Mucosa of descending colon (tissue), 3 donors: ENCODE measurements around the gene CLSTN2. TPM values are rescaled to one million over a fixed set of nuclear protein-coding genes. Genes with fewer than 3 reads are reported as not detected.
"Not testable (repeated sequence)": the region's sequence is repeated elsewhere in the genome, so short reads cannot be mapped to it uniquely, and the experiment has no call there.

Experiments used
- ATAC-seq: fragments of 200-7000 bp; cut with Tn5 transposase; one replicate; pipeline ENCODE4 v1.9.1; 2020; ENCODE audit warnings: mild to moderate bottlenecking, moderate library complexity
- DNase-seq, 3 donors: peaks; one replicate each; pipeline ENCODE4 v3.0.0-alpha.2; 2020
- H3K36me3 ChIP-seq: fragments of 200-600 bp; one replicate; pipeline ENCODE4 v1.8.0; 2021; ENCODE audit warnings: low read depth, mild to moderate bottlenecking
- H3K4me1 ChIP-seq: fragments of 200-600 bp; one replicate; pipeline ENCODE4 v1.8.0; 2021; ENCODE audit warnings: low read depth, mild to moderate bottlenecking
- H3K4me3 ChIP-seq: fragments of 200-600 bp; one replicate; pipeline ENCODE4 v1.8.0; 2021; ENCODE audit warnings: mild to moderate bottlenecking
- H3K9me3 ChIP-seq: fragments of 200-600 bp; one replicate; pipeline ENCODE4 v1.8.0; 2021; ENCODE audit warnings: mild to moderate bottlenecking
- CTCF ChIP-seq: fragments of 200-600 bp; IDR thresholded peaks from one replicate; pipeline ENCODE4 v1.8.0; 2022; ENCODE audit warnings: antibody characterized with exemption, mild to moderate bottlenecking
- intact Hi-C, 2 donors: fragments of 100-400 bp; cut with DNase I in 1 of 2; cut with micrococcal nuclease in 1 of 2; formaldehyde crosslinking; loops; one replicate each; pipeline versions ENCODE4 v1.11.0 to v1.11.1; 2022; cut with DNase I, micrococcal nuclease
- total RNA-seq, 3 donors: library from RNA; stranded (reverse); fragmentation: NEBNext Ultra II Directional in 2 of 3; extraction: Animal tissue kit (Norgen Biotek cat#: 25700) in 2 of 3; gene quantifications; one replicate each; pipeline versions ENCODE4 v1.2.1 to v1.2.4, GENCODE V29; 2021 to 2023
- donor health status: DM: no; HTN: no; CAD: no; lungs with moderate emphysema.
- donor health status: DM: no; HTN: no; CAD: no.
- donor health status: DM: no; HTN: yes; CAD: no.

Gene CLSTN2
- total RNA-seq, 3 donors from 2014 or later, result 0.90 to 5.3 (median 2.5) TPM

GRCh38 chr3:140408252-140408651 is 473.3 kb downstream of the CLSTN2 start:
- no peak for ATAC-seq
- no peaks in the 10 kb centered on the region for H3K36me3 ChIP-seq
- no peak overlapping the region for H3K4me3 ChIP-seq
- no peaks in the 10 kb centered on the region for H3K4me1 ChIP-seq
- intact Hi-C loops, result no loop called here
- DNase-seq, result no peak
- H3K9me3 ChIP-seq, result no peaks in the 10 kb centered on the region
- TF ChIP-seq CTCF, result no peak

- Histone ChIP-seq H3K4me1 (no peaks in the 10 kb centered on the region), H3K9me3 (no peaks in the 10 kb centered on the region), H3K4me3 (no peak overlapping the region), H3K36me3 (no peaks in the 10 kb centered on the region)
- DNase-seq, result no peak
- no peak for TF ChIP-seq CTCF
- intact Hi-C loops, result no loop called here
- ATAC-seq, result no peak
These were observed 481.7 kb downstream of the CLSTN2 start for GRCh38 chr3:140416666-140417065.

- H3K9me3 ChIP-seq, result no peaks in the 10 kb centered on the region
- H3K4me3 ChIP-seq, result no peak overlapping the region
- intact Hi-C loops, result no loop called here
- DNase-seq (no peak), ATAC-seq (no peak)
- TF ChIP-seq CTCF, result no peak
- no peaks in the 10 kb centered on the region for H3K4me1 ChIP-seq
- no peaks in the 10 kb centered on the region for H3K36me3 ChIP-seq
These were observed 485.8 kb downstream of the CLSTN2 start for GRCh38 chr3:140420621-140421357.

GRCh38 chr3:140421884-140422283 is 486.9 kb downstream of the CLSTN2 start:
- no peak for ATAC-seq

GRCh38 chr3:140423146-140423545 is 488.2 kb downstream of the CLSTN2 start:
- no peaks in the 10 kb centered on the region for H3K9me3 ChIP-seq
- no peaks in the 10 kb centered on the region for H3K36me3 ChIP-seq
- no peak for ATAC-seq
- TF ChIP-seq CTCF, result no peak
- no peak overlapping the region for H3K4me3 ChIP-seq
- H3K4me1 ChIP-seq, result no peaks in the 10 kb centered on the region
- intact Hi-C loops, result no loop called here
- no peak for DNase-seq

More at GRCh38 chr3:140421884-140422283, 486.9 kb downstream of the CLSTN2 start:
- H3K4me1 ChIP-seq, result no peaks in the 10 kb centered on the region
- intact Hi-C loops, result no loop called here
- no peak overlapping the region for H3K4me3 ChIP-seq
- no peaks in the 10 kb centered on the region for H3K36me3 ChIP-seq
- TF ChIP-seq CTCF, result no peak
- H3K9me3 ChIP-seq, result no peaks in the 10 kb centered on the region
- no peak for DNase-seq

DNA sequence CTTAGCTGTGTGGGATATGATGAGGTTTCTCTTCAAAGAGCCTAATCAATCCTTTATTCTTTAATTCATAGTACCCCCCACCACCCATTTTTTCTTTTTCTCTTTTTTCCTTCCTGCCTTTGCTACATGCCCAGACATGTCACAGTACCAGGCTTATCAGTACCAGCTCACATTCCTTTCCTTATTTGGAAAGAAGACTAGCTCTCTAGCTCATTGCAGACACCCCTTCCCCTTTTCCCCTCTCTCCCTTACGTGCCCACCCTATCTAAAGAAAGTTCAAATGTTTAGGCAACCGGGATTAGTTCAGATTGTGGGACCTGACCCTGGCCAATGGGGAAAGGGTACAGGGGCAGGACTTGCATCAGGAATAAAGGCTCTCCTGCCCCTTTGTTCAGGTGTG is 488.6 kb downstream of the CLSTN2 start:
- H3K9me3 ChIP-seq, H3K36me3 ChIP-seq, H3K4me3 ChIP-seq, intact Hi-C loops, H3K4me1 ChIP-seq, DNase-seq, ATAC-seq: not testable (repeated sequence)
